ENCODE data around the gene PTN.

- no peak for TF ChIP-seq EZH2 (IDR thresholded peaks at IDR 0.05; ENCODE audit: low read length, missing control alignments)
- TF ChIP-seq CTCF (conservative IDR thresholded peaks at IDR 0.05 in 1 of 2, IDR thresholded peaks at IDR 0.05 in 1 of 2; ENCODE audit: low read depth in 1 of 2, low read length in 2 of 2): no peak
Measured at GRCh38 chr7:137305901-137306621, 37.5 kb downstream of the PTN start.
